Measurements from ENCODE around the gene PCK1. TPM values are rescaled to one million over a fixed set of nuclear protein-coding genes. Genes with fewer than 3 reads are reported as not detected.

Gene PCK1
- total RNA-seq, 1 experiment from 2014 or later: not detected

DNA sequence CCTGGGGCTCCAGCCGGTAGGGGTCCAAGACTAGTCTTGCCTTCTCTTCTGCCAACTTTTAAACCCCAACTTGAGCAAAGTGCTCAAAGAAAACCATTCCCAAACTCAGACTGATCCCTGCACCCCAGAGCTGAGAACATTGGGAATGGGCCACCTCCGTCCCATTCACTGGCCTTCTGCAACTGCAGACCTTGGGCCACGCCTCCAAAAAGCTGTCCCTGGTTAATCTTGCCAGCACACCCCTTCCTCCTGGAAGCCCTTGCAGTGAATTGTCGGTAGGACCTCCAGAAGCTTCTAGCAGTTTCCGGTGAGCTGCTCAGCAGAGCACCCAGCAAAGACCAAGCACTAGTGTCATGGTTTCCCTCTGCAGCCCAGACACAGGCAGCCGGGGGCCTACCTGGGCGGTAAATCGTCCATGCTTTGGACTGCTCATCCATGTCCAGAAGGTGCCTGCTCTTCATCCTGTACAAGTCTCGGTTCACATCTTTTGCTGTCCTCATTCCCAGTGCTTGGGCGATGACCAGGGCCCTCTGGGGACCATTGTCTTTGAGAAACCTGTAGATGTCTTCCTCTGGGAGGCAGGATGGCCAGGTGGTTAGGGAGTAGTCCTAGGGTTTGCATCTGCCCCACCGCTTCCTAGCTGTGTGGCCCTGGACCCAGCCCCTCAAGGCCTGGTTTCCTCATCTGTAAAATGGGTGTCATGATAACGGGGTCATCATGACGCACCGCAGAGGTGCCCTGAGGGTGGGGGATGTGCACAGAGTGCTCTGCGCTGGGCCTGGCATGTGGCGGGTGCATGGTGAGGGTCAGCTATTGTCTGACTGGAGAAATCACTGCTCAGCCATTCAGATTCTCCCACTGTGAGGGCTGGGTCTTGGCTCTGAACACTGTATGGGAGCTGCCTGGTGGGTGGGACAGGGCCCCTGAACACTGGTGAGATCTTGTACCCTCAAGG is 53.9 kb downstream of the PCK1 start:
- Mint-ChIP-seq H3K4me3 (no peak overlapping the region), H3K9me3 (no peaks in the 10 kb centered on the region), H3K36me3 (ENCODE audit: insufficient read depth in 1 of 3, low read depth in 3 of 3) (no peaks in the 10 kb centered on the region), H3K4me1 (peaks cover under 1 to 3% of the 10 kb centered on the region in 2 experiments), H3K27ac (no peak overlapping the region), H3K27me3 (ENCODE audit: low read depth) (peaks cover 9% of the 10 kb centered on the region)
- H2BK20ac ChIP-seq (ENCODE audit: low read depth, low read length, poor library complexity, severe bottlenecking): no peak overlapping the region
- H2BK120ac ChIP-seq (ENCODE audit: low read depth, low read length, poor library complexity, severe bottlenecking): no peak overlapping the region
- H2BK5ac ChIP-seq (ENCODE audit: insufficient read length, low read length): no peak overlapping the region
- H3K9me3 ChIP-seq (ENCODE audit: control insufficient read depth, low read depth, low read length): no peaks in the 10 kb centered on the region
- no peak overlapping the region for H3K27ac ChIP-seq (ENCODE audit: insufficient read length, low read depth, low read length)
- no peaks in the 10 kb centered on the region for H3K79me1 ChIP-seq (ENCODE audit: insufficient read depth, low read depth, low read length, poor library complexity, severe bottlenecking)
- H2AK5ac ChIP-seq (ENCODE audit: insufficient read length, low read length): no peak overlapping the region
- no peak overlapping the region for H3K14ac ChIP-seq (ENCODE audit: insufficient read depth, low read length)
- H3K4ac ChIP-seq (ENCODE audit: low read depth, low read length): no peak overlapping the region
- H2AFZ ChIP-seq (ENCODE audit: low read length): no peak overlapping the region
- no peak overlapping the region for H3K23ac ChIP-seq (ENCODE audit: insufficient read length, low read depth, low read length)
- no peak overlapping the region for H3K56ac ChIP-seq (ENCODE audit: insufficient read length, low read depth, low read length)
- H3K4me1 ChIP-seq (ENCODE audit: insufficient read depth, low read length): no peaks in the 10 kb centered on the region
- no peak overlapping the region for H4K5ac ChIP-seq (ENCODE audit: insufficient read length, low read depth, low read length)
- H3K18ac ChIP-seq (ENCODE audit: insufficient read length, low read depth, low read length): no peak overlapping the region
- TF ChIP-seq, protein P1, sequence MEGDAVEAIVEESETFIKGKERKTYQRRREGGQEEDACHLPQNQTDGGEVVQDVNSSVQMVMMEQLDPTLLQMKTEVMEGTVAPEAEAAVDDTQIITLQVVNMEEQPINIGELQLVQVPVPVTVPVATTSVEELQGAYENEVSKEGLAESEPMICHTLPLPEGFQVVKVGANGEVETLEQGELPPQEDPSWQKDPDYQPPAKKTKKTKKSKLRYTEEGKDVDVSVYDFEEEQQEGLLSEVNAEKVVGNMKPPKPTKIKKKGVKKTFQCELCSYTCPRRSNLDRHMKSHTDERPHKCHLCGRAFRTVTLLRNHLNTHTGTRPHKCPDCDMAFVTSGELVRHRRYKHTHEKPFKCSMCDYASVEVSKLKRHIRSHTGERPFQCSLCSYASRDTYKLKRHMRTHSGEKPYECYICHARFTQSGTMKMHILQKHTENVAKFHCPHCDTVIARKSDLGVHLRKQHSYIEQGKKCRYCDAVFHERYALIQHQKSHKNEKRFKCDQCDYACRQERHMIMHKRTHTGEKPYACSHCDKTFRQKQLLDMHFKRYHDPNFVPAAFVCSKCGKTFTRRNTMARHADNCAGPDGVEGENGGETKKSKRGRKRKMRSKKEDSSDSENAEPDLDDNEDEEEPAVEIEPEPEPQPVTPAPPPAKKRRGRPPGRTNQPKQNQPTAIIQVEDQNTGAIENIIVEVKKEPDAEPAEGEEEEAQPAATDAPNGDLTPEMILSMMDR (conservative IDR thresholded peaks at IDR 0.05): no peak
- no peak overlapping the region for H4K8ac ChIP-seq (replicated peaks; ENCODE audit: insufficient read length, low read depth, low read length)
- no peaks in the 10 kb centered on the region for H3K23me2 ChIP-seq (ENCODE audit: insufficient read length, low read depth, low read length, poor library complexity, severe bottlenecking)
- DNase-seq: no peak
- WGBS (ENCODE audit: extremely low coverage, insufficient read length, low lambda C conversion rate): no CpG with 5 or more reads among the region's 16 CpGs
- H4K91ac ChIP-seq (ENCODE audit: insufficient read length, low read depth, low read length): no peak overlapping the region
- no peak overlapping the region for H3K4me2 ChIP-seq (ENCODE audit: insufficient read depth, insufficient read length, low read length)
- H3T11ph ChIP-seq (ENCODE audit: low read length): no peak overlapping the region
- no peak overlapping the region for H2BK12ac ChIP-seq (ENCODE audit: insufficient read length, low read depth, low read length)
- H4K20me1 ChIP-seq (ENCODE audit: control insufficient read depth, insufficient read depth, insufficient read length): no peaks in the 10 kb centered on the region
- no peak overlapping the region for H3K9ac ChIP-seq (ENCODE audit: extremely low read depth, insufficient read length, low read length)
- H2BK15ac ChIP-seq (ENCODE audit: low read depth, low read length): no peak overlapping the region
- no peaks in the 10 kb centered on the region for H3K79me2 ChIP-seq (ENCODE audit: insufficient read depth, low read length)
- no peaks in the 10 kb centered on the region for H3K27me3 ChIP-seq (ENCODE audit: insufficient read depth, low read length)

Measured in H9 (cell line).